ENCODE results near the gene PSTPIP1. TPM values are rescaled to one million over a fixed set of nuclear protein-coding genes. Genes with fewer than 3 reads are reported as not detected.

Gene PSTPIP1
- total RNA-seq, 1 donor from 2014 or later: 42.7 TPM

- no peaks in the 10 kb centered on the region for H3K9me3 Mint-ChIP-seq
- DNase-seq: peak; percentile 42
- TF ChIP-seq CTCF (IDR thresholded peaks at IDR 0.05): no peak
These were observed 40.0 kb downstream of the PSTPIP1 start for GRCh38 chr15:77034695-77035489.

DNA sequence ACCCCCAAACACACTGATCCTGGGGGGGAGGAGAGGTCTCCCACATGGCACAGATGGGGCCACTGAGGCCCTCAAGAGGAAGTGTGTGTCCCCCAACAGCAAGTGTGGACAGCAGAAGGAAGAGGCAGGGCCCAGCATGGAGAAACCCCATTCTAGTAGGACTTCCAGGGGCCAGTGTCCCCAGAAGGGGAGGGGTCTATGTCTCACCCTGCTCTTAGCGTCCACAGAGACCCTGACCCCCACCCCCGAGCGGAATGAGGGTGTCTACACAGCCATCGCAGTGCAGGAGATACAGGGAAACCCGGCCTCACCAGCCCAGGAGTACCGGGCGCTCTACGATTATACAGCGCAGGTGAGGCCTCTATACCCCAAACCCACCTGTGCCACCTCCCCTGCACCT is 40.7 kb downstream of the PSTPIP1 start:
- ChIA-PET CTCF (interaction anchor here (0.8 to 2.0 kb wide), 7 partner anchors 9 to 507 kb away, joined by 3 to 7 read pairs (median 5); no protein-coding TSS in a partner anchor), POLR2A (interaction anchor here (0.6 kb wide), 1 partner anchor 16 kb away, joined by 3 read pairs; no protein-coding TSS in a partner anchor)
- Mint-ChIP-seq H3K9me3 (no peaks in the 10 kb centered on the region), H3K4me1 (peaks cover 15% of the 10 kb centered on the region), H3K27me3 (no peaks in the 10 kb centered on the region), H3K36me3 (ENCODE audit: low read depth) (peaks cover 37% of the 10 kb centered on the region), H3K27ac (no peak overlapping the region), H3K4me3 (no peak overlapping the region)
- ATAC-seq (ENCODE audit: low read depth) (no peak), DNase-seq (no peak)
- TF ChIP-seq CTCF (IDR thresholded peaks at IDR 0.05): no peak
- intact Hi-C loops (cut with micrococcal nuclease): loop anchor here (2.0 kb wide), 1 partner anchor 461 kb away; no protein-coding TSS in a partner anchor

More at GRCh38 chr15:77034695-77035489, 40.0 kb downstream of the PSTPIP1 start:
- Mint-ChIP-seq H3K27ac (peak overlapping the region; percentile 18), H3K4me3 (no peak overlapping the region), H3K4me1 (peaks cover 17% of the 10 kb centered on the region), H3K27me3 (no peaks in the 10 kb centered on the region), H3K36me3 (ENCODE audit: low read depth) (peaks cover 34% of the 10 kb centered on the region)
- ChIA-PET POLR2A (interaction anchor here (0.6 kb wide), 1 partner anchor 16 kb away, joined by 3 read pairs; no protein-coding TSS in a partner anchor), CTCF (interaction anchor here (0.6 to 2.0 kb wide), 10 partner anchors 9 to 795 kb away, joined by 3 to 7 read pairs (median 4); no protein-coding TSS in a partner anchor)
- intact Hi-C loops (cut with micrococcal nuclease): loop anchor here (2.0 kb wide), 1 partner anchor 462 kb away; no protein-coding TSS in a partner anchor
- peak; percentile 30 for ATAC-seq (ENCODE audit: low read depth)

DNA sequence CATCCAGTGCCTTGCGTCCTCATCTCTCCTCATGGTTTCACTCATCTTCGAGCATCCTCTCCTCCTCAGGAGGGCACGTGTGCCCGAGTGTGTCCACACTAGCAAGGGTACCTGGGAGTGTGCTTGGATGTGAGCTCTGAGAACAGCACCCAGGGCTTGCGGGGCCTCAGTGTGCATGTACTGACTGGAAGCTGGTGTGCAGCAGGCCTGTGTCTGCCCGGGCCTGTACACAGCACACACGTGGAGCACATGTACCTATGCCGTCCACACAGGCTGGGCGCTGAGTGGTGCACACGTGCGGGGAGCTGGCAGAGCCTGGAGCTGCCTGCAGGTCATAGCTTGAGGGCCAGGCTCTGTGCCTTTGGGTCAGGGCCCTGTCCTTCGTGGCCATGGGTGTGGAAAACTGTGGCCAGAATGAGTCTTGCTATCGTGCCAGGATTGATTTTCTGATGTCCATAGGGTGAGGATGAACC is 41.1 kb downstream of the PSTPIP1 start:
- DNase-seq (no peak), ATAC-seq (ENCODE audit: low read depth) (no peak)
- Mint-ChIP-seq H3K27ac (peak overlapping the region; percentile 66), H3K4me3 (no peak overlapping the region), H3K36me3 (ENCODE audit: low read depth) (peaks cover 41% of the 10 kb centered on the region), H3K27me3 (no peaks in the 10 kb centered on the region), H3K9me3 (no peaks in the 10 kb centered on the region), H3K4me1 (peaks cover 17% of the 10 kb centered on the region)
- TF ChIP-seq CTCF (IDR thresholded peaks at IDR 0.05): no peak
- POLR2A ChIA-PET: no interaction called here
- CTCF ChIA-PET: interaction anchor here (1.6 to 1.7 kb wide), 2 partner anchors 130 to 507 kb away, joined by 6 to 7 read pairs; no protein-coding TSS in a partner anchor
- intact Hi-C loops (cut with micrococcal nuclease): loop anchor here (2.0 kb wide), 1 partner anchor 461 kb away; no protein-coding TSS in a partner anchor

DNA sequence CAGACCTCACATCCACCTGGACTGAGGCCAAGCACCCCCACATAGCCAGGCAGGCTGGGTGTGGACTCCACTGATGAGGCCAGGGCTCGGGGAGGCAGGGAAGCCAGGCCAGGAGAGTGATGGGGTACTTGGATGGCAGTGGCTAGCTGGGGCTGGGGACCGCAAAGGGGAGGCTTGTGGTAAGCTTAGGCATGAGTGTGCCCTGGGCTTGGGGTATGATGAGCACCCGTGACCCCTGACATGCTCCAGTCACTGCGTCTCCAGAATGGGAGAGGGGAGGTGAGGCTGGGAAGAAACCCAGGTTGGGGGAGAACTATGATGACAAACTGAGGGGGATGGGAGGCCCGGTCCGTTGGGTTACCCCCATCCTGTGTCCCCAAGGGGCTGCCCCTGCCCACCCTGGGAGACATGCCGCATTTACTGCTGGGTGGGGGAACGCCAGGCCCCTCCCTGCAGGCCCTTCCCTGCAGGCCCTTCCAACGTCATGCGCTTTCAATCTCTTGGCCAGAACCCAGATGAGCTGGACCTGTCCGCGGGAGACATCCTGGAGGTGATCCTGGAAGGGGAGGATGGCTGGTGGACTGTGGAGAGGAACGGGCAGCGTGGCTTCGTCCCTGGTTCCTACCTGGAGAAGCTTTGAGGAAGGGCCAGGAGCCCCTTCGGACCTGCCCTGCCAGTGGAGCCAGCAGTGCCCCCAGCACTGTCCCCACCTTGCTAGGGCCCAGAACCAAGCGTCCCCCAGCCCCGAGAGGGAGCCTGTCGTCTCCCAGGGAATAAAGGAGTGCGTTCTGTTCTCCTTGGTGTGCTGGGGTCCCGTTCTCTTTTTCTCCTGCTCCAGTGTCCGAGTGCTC is 41.8 kb downstream of the PSTPIP1 start:
- peak overlapping the region; percentile 66 for H3K27ac Mint-ChIP-seq
- ChIA-PET CTCF (no interaction called here), POLR2A (no interaction called here)
- no peaks in the 10 kb centered on the region for H3K9me3 Mint-ChIP-seq
- peaks cover 13% of the 10 kb centered on the region for H3K4me1 Mint-ChIP-seq
- peaks cover 44% of the 10 kb centered on the region for H3K36me3 Mint-ChIP-seq (ENCODE audit: low read depth)
- DNase-seq (peak; percentile 12), ATAC-seq (ENCODE audit: low read depth) (no peak)
- intact Hi-C loops (cut with micrococcal nuclease): no loop called here
- no peak overlapping the region for H3K4me3 Mint-ChIP-seq
- no peaks in the 10 kb centered on the region for H3K27me3 Mint-ChIP-seq
- TF ChIP-seq CTCF (IDR thresholded peaks at IDR 0.05): no peak
